Mammary microvascular endothelial cell (primary cell): ENCODE measurements around the gene STOX1. TPM values are rescaled to one million over a fixed set of nuclear protein-coding genes. Genes with fewer than 3 reads are reported as not detected.

ENCODE experiments used
- total RNA-seq: library from RNA; depleted of rRNA; stranded (reverse); fragments of >200 nt; gene quantifications from 2 replicates; pipeline ENCODE4 v1.2.3, GENCODE V29; 2015

STOX1 gene
- 0.59 TPM in 1 of 2 replicates, not detected in the other for total RNA-seq

DNA sequence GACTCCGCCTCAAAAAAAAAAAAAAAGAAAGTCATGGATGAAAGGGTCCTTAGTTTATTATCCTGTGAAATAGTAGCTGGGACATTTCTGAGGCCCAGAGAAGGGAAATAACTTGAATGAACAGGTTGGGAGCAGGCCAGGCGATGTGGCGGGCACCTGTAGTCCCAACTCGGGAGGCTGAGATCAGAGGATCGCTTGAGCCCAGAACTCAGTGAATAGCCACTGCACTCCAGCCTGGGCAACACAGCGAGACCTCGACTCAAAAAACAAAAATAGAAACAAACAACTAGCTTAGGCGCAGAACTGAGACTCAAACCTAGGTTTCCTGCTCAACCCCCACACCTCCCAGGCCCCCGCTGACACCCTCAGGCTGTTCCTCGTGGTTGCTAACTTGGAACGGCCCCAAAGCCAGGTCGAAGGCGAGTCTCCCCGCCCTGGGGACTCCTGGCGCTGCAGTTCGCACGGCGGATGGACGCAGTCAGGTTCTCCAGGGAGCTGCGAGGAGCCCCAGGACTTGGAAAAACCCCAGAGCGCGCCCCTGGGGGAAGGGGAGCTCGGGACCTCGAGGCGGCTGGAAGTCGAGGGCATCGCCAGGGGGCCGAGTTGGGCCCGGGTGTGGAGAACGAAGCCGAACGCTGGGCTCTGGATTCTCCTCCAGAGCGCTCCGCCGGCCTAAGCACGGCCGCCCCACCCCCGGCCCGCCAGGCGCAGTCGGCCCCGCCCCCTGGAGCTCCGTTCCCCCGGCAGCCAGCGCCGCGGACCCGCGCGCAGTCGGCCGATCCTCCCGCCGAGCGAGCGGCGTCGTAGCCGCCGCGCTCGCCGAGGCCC lies at the start of gene STOX1:
Gene STOX1, plus strand, starts transcription at position 768 of the 828 bp plus-strand sequence. CDS start 93 bp downstream, outside the sequence.

DNA sequence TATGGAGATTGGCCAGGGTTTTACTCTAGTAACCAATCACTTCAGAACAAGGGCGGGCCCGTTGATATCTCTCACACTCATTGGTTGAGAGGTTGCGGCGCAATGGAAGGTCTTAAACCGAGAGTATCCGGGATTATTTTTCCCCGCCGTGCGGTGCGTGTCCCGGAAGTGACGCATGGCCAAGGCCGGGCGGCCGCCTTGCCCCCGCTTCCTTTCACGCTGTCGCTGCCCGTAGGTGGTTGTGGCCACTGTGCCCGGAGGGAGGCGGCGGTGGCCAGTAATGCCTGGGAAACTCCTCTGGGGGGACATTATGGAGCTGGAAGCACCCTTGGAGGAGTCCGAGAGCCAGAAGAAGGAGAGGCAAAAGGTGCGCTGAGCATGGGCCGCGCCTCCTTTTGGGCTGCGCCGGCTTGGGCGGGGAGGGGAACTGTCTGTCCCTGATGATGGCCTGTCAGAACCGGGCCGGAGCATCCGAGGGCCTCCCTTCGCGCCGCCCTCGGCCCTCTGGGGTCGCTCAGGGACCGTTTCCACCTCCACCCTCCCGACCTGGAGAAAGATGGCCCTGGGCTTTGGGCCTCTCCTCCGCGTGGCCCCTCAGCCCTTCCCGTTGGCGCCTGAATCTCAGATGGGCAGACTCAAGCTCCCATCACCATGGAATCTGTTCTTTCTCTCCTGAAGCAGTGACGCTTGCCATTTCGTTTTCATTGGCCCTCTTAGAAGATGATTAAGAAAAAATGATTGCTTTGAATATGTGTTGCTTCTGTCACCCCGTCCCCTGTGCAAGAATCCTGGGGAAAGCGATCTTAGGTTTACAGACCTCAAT lies 74.0 kb downstream of the STOX1 start, which contains the start of gene DDX50:
Gene DDX50, plus strand, starts transcription at position 211 of the 823 bp plus-strand sequence. Its CDS starts 70 bp downstream, at position 281.

Other genes starting within 250 kb of the STOX1 start
- 31.3 and 33.6 TPM in 2 replicates for gene CCAR1, start 106.3 kb upstream of the STOX1 start, total RNA-seq
- 22.3 and 29.2 TPM in 2 replicates for gene DDX50, start 73.8 kb downstream of the STOX1 start, total RNA-seq
- gene DDX21, start 128.6 kb downstream of the STOX1 start, total RNA-seq = 103 and 105 TPM in 2 replicates
- 53.7 and 55.9 TPM in 2 replicates for gene KIFBP, start 161.3 kb downstream of the STOX1 start, total RNA-seq